A549 (cell line): Measurements from ENCODE around the gene ZMYND8. TPM values are rescaled to one million over a fixed set of nuclear protein-coding genes. Genes with fewer than 3 reads are reported as not detected.

ENCODE experiments used
- ATAC-seq, 2 experiments: fragments of 200-7000 bp in 1 of 2; fragments of >200 bp in 1 of 2; cut with Nextera tagmentation in 1 of 2; cut with Tn5 transposase in 1 of 2; 3 replicates each; pipeline versions ENCODE4 v1.8.0 to v1.9.1; 2018 to 2020; ENCODE audit warnings: mild to moderate bottlenecking in 1 of 2, moderate library complexity in 1 of 2
- CTCF ChIA-PET: fragments of 300-600 bp; sonication (Branson Sonifier 250); formaldehyde crosslinking; extraction: SDS; loops from one replicate; lab custom pipeline; 2021; ENCODE audit warnings: antibody characterized with exemption, inconsistent platforms; lab: Yijun Ruan, JAX
- POLR2A ChIA-PET: fragments of 350-600 bp; formaldehyde crosslinking; extraction: SDS; loops from one replicate; lab custom pipeline; 2021; ENCODE audit warnings: antibody characterized with exemption, inconsistent platforms; lab: Yijun Ruan, JAX
- DNase-seq, 2 experiments: peaks; one replicate each; pipeline versions ENCODE4 v3.0.0 to v3.0.0-alpha.2; 2011 to 2016; ENCODE audit warnings: low read depth in 1 of 2, low spot score in 1 of 2
- FAIRE-seq: peaks from 2 replicates; lab custom pipeline; 2011; peaks lifted over from hg19 to GRCh38; lab: Jason Lieb, UNC
- H3K27ac ChIP-seq, 2 experiments: fragments of >200 bp; sonication (Bioruptor Twin); formaldehyde crosslinking; 3 replicates each; pipeline ENCODE4 v1.5.1; 2016 to 2017
- H3K4me1 ChIP-seq: fragments of >200 bp; sonication (Bioruptor Twin); formaldehyde crosslinking; 3 replicates; pipeline ENCODE4 v1.6.1; 2016
- H3K4me2 ChIP-seq: fragments of >200 bp; sonication (Bioruptor Twin); formaldehyde crosslinking; 3 replicates; pipeline ENCODE4 v1.6.1; 2016
- H3K4me3 ChIP-seq: fragments of >200 bp; sonication (Bioruptor Twin); formaldehyde crosslinking; 3 replicates; pipeline ENCODE4 v1.5.1; 2016
- H3K9me3 ChIP-seq: fragments of >200 bp; sonication (Bioruptor Twin); formaldehyde crosslinking; 3 replicates; pipeline ENCODE4 v1.6.1; 2016
- BCL3 ChIP-seq: fragments of >200 bp; sonication (Bioruptor Twin); formaldehyde crosslinking; IDR thresholded peaks from 3 replicates; pipeline ENCODE4 v1.6.1; 2016
- BHLHE40 ChIP-seq: IDR thresholded peaks from 2 replicates; pipeline ENCODE4 v1.6.1; 2012; ENCODE audit warnings: low read depth, low read length, inconsistent platforms
- EHF ChIP-seq: fragments of 250-450 bp; sonication (Bioruptor Pico); IDR thresholded peaks from 2 replicates; pipeline ENCODE4 v1.5.0; 2020; ENCODE audit warnings: mild to moderate bottlenecking
- ELK1 ChIP-seq: fragments of 150-350 bp; IDR thresholded peaks from 2 replicates; pipeline ENCODE4 v1.6.1; 2014; ENCODE audit warnings: low read depth, mild to moderate bottlenecking, low read length
- EP300 ChIP-seq, 2 experiments: fragments of >200 bp; sonication (Bioruptor Twin); formaldehyde crosslinking; IDR thresholded peaks; 2 replicates in 1 of 2; 3 replicates in 1 of 2; pipeline ENCODE4 v1.6.1; 2016 to 2017
- FOSB ChIP-seq: fragments of 250-450 bp; sonication (Bioruptor Pico); IDR thresholded peaks from 2 replicates; pipeline ENCODE4 v1.5.0; 2020; ENCODE audit warnings: mild to moderate bottlenecking, moderate library complexity
- FOSL2 ChIP-seq, 2 experiments: fragments of 450-650 bp in 1 of 2; fragments of >200 bp in 1 of 2; sonication (Bioruptor Twin) in 1 of 2; formaldehyde crosslinking; IDR thresholded peaks; 2 replicates each; pipeline versions ENCODE4 v1.5.0 to v1.6.1; 2016 to 2020; ENCODE audit warnings: mild to moderate bottlenecking in 1 of 2, moderate library complexity in 1 of 2
- GATA3 ChIP-seq: IDR thresholded peaks from 2 replicates; pipeline ENCODE4 v1.6.1; 2012; ENCODE audit warnings: borderline replicate concordance
- HES2 ChIP-seq: fragments of >200 bp; sonication (Bioruptor Twin); formaldehyde crosslinking; IDR thresholded peaks from 2 replicates; pipeline ENCODE4 v1.6.1; 2016
- HEYL ChIP-seq: fragments of 250-450 bp; sonication (Bioruptor Pico); IDR thresholded peaks from 2 replicates; pipeline ENCODE4 v1.8.0; 2021; ENCODE audit warnings: mild to moderate bottlenecking, moderate library complexity
- HMGXB4 ChIP-seq: fragments of 250-450 bp; sonication (Bioruptor Pico); IDR thresholded peaks from 2 replicates; pipeline ENCODE4 v1.5.0; 2021; ENCODE audit warnings: mild to moderate bottlenecking, moderate library complexity, borderline replicate concordance
- HOXB13 ChIP-seq: fragments of 250-450 bp; sonication (Bioruptor Pico); IDR thresholded peaks from 2 replicates; pipeline ENCODE4 v1.5.0; 2020; ENCODE audit warnings: low read depth, mild to moderate bottlenecking, moderate library complexity
- JUNB ChIP-seq: fragments of >200 bp; sonication (Bioruptor Twin); formaldehyde crosslinking; IDR thresholded peaks from 2 replicates; pipeline ENCODE4 v1.6.1; 2016
- MAFK ChIP-seq: fragments of 450-650 bp; IDR thresholded peaks from 2 replicates; pipeline ENCODE4 v1.6.1; 2014; ENCODE audit not compliant: partially characterized antibody
- MAX ChIP-seq: IDR thresholded peaks from 2 replicates; pipeline ENCODE4 v1.6.1; 2012
- NPAS2 ChIP-seq: fragments of 250-450 bp; sonication (Bioruptor Pico); IDR thresholded peaks from 2 replicates; pipeline ENCODE4 v1.8.0; 2022; ENCODE audit warnings: mild to moderate bottlenecking, moderate library complexity, borderline replicate concordance
- RARB ChIP-seq: fragments of 250-450 bp; sonication (Bioruptor Pico); IDR thresholded peaks from 2 replicates; pipeline ENCODE4 v1.8.0; 2021; ENCODE audit warnings: mild to moderate bottlenecking, moderate library complexity
- RCOR1 ChIP-seq: fragments of 150-350 bp; IDR thresholded peaks from 2 replicates; pipeline ENCODE4 v1.6.1; 2014; ENCODE audit warnings: antibody characterized with exemption, low read length, low read depth
- REST ChIP-seq: fragments of 200-600 bp; sonication (generic); IDR thresholded peaks from 2 replicates; pipeline ENCODE4 v1.6.1; 2016; ENCODE audit warnings: antibody characterized with exemption, mild to moderate bottlenecking, moderate library complexity
- RNF2 ChIP-seq: fragments of 200-600 bp; sonication (generic); IDR thresholded peaks from 2 replicates; pipeline ENCODE4 v1.6.1; 2016; ENCODE audit warnings: low read depth, mild to moderate bottlenecking, antibody characterized with exemption, moderate library complexity, borderline replicate concordance
- TFCP2L1 ChIP-seq: fragments of 250-450 bp; sonication (Bioruptor Pico); IDR thresholded peaks from 2 replicates; pipeline ENCODE4 v1.5.0; 2021; ENCODE audit warnings: mild to moderate bottlenecking
- TP53 ChIP-seq: fragments of 250-450 bp; sonication (Bioruptor Pico); IDR thresholded peaks from 2 replicates; pipeline ENCODE4 v1.5.0; 2021; ENCODE audit warnings: mild to moderate bottlenecking, moderate library complexity
- USF2 ChIP-seq: fragments of 450-650 bp; IDR thresholded peaks from 2 replicates; pipeline ENCODE4 v1.6.1; 2014; ENCODE audit warnings: antibody characterized with exemption
- WGBS: methylation state at CpG from one replicate; pipeline ENCODE4 v1.1.6; 2017; ENCODE audit errors: missing lambda C conversion rate; 5-methylcytosine and 5-hydroxymethylcytosine counted together
- polyA plus RNA-seq, 4 experiments: library from polyadenylated mRNA; depleted of rRNA in 3 of 4; stranded (reverse); fragments of >200 nt; fragmentation: RNase III in 1 of 4; extraction: RNeasy Plus Mini Kit Qiagen cat#74134 plus additional on column Dnase treatment in 1 of 4; gene quantifications; 2 replicates in 3 of 4; 3 replicates in 1 of 4; pipeline ENCODE4 v1.2.3, GENCODE V29; 2011 to 2017

The ZMYND8 gene
- polyA plus RNA-seq, 2 of the 4 experiments (the other 2 are of a cell fraction), result 10.4 to 24.9 TPM

- TF ChIP-seq ELK1, result no peak
- TF ChIP-seq EHF (CRISPR knock-in tag), result no peak
- TF ChIP-seq NPAS2 (CRISPR knock-in tag), result no peak
- no peak for TF ChIP-seq TFCP2L1 (CRISPR knock-in tag)
- no peak for TF ChIP-seq RARB (CRISPR knock-in tag)
- TF ChIP-seq TP53 (CRISPR knock-in tag), result no peak
- no peak for TF ChIP-seq BHLHE40
These were observed 21.0 kb downstream of the ZMYND8 start (continued) for GRCh38 chr20:47335251-47336128.

- Histone ChIP-seq H3K27ac (peak overlapping the region; percentile 94 to 97), H3K4me2 (peak overlapping the region; percentile 90), H3K9me3 (no peaks in the 10 kb centered on the region), H3K4me3 (peak overlapping the region; percentile 34), H3K4me1 (peaks cover 70% of the 10 kb centered on the region)
- 1% methylated on average over 6 of the region's 6 CpGs for WGBS
- ATAC-seq (peak; percentile 90 to 94), DNase-seq (peak; percentile 77 to 91), FAIRE-seq (peak; percentile 81)
- ChIA-PET CTCF (interaction anchor here (0.6 to 15.0 kb wide), 6 partner anchors 17 to 61 kb away, joined by 3 to 131 read pairs (median 4); partner anchors contain the start of gene ZMYND8), POLR2A (interaction anchor here (0.6 to 0.8 kb wide), 3 partner anchors 25 to 138 kb away, joined by 3 to 11 read pairs (median 5); no protein-coding TSS in a partner anchor)
- no peak for TF ChIP-seq RCOR1
- peak; percentile 94 for TF ChIP-seq JUNB
- TF ChIP-seq HEYL, result no peak
- no peak for TF ChIP-seq REST
- no peak for TF ChIP-seq ELK1
- 0 out of 2 replicates have a peak, but pooled peaks have one; percentile 8 for TF ChIP-seq HES2
- peak; percentile 78 for TF ChIP-seq RARB (CRISPR knock-in tag)
- peak; percentile 79 for TF ChIP-seq MAX
- peak; percentile 78 for TF ChIP-seq FOSL2 (IDR thresholded peaks at IDR 0.05)
- peak; percentile 92 for TF ChIP-seq FOSL2 (CRISPR knock-in tag; IDR thresholded peaks at IDR 0.05)
- peak; percentile 87 for TF ChIP-seq GATA3
- peak; percentile 79 to 93; a peak in 3 of 5 replicates for TF ChIP-seq EP300 (IDR thresholded peaks at IDR 0.05)
- peak; percentile 76 for TF ChIP-seq MAFK
- TF ChIP-seq NPAS2 (CRISPR knock-in tag), result no peak
- no peak for TF ChIP-seq EHF (CRISPR knock-in tag)
- no peak for TF ChIP-seq HMGXB4 (CRISPR knock-in tag)
- TF ChIP-seq BCL3, result peak; percentile 75; the same call in 1 of the 3 replicates
- TF ChIP-seq USF2, result peak; percentile 73
- 0 out of 2 replicates have a peak, but pooled peaks have one; percentile 31 for TF ChIP-seq BHLHE40
- TF ChIP-seq HOXB13 (CRISPR knock-in tag), result no peak
- no peak for TF ChIP-seq RNF2
- no peak for TF ChIP-seq FOSB (CRISPR knock-in tag)
These were observed 22.4 kb downstream of the ZMYND8 start for GRCh38 chr20:47334022-47334551.
